Stimulated activated naive CD4-positive, alpha-beta T cell treated with Interleukin-2 at 50 U/mL for 16 hours (primary cell): ENCODE measurements around the gene SNRPB.
A peak's percentile ranks its signal among the peaks of the same experiment; 100 is the strongest.
"Not testable (repeated sequence)": the region's sequence is repeated elsewhere in the genome, so short reads cannot be mapped to it uniquely, and the experiment has no call there.

Source experiments
- DNase-seq: peaks from one replicate; lab custom pipeline; 2025; lab: John Stamatoyannopoulos, UW

SNRPB gene

GRCh38 chr20:2470423-2471193, at the start of gene SNRPB:
Gene SNRPB, minus strand, starts transcription at chr20:2470789. Its CDS starts 99 bp downstream, at chr20:2470690.
- peak; percentile 97 for DNase-seq

- DNase-seq: no peak
Observed at GRCh38 chr20:2519115-2519809, 48.7 kb upstream of the SNRPB start.

- no peak for DNase-seq
Observed at GRCh38 chr20:2518558-2518957, 48.0 kb upstream of the SNRPB start.

- no peak for DNase-seq
Observed at GRCh38 chr20:2518096-2518495, 47.5 kb upstream of the SNRPB start.

GRCh38 chr20:2516399-2516798, 45.8 kb upstream of the SNRPB start:
- no peak for DNase-seq

GRCh38 chr20:2515203-2515602, 44.6 kb upstream of the SNRPB start:
- no peak for DNase-seq

GRCh38 chr20:2509794-2510193, 39.2 kb upstream of the SNRPB start:
- DNase-seq: no peak

- no peak for DNase-seq
Observed at GRCh38 chr20:2509468-2509781, 38.8 kb upstream of the SNRPB start.

GRCh38 chr20:2508631-2509467, 38.3 kb upstream of the SNRPB start, which contains the start of gene ZNF343:
Gene ZNF343, minus strand, starts transcription at chr20:2508915. Its CDS starts 15,020 bp downstream, at chr20:2493895.
- DNase-seq: peak; percentile 75

- DNase-seq: no peak
Observed at GRCh38 chr20:2507875-2508630, 37.5 kb upstream of the SNRPB start.

- no peak for DNase-seq
Observed at GRCh38 chr20:2507464-2507863, 36.9 kb upstream of the SNRPB start.

- not testable (repeated sequence) for DNase-seq
Observed at GRCh38 chr20:2506426-2506825, 35.8 kb upstream of the SNRPB start.

- not testable (repeated sequence) for DNase-seq
Observed at GRCh38 chr20:2504803-2505202, 34.2 kb upstream of the SNRPB start.

GRCh38 chr20:2502808-2503384, 32.3 kb upstream of the SNRPB start:
- DNase-seq: not testable (repeated sequence)

GRCh38 chr20:2485661-2486060, 15.1 kb upstream of the SNRPB start:
- no peak for DNase-seq

GRCh38 chr20:2485080-2485479, 14.5 kb upstream of the SNRPB start:
- DNase-seq: no peak

GRCh38 chr20:2483504-2483903, 12.9 kb upstream of the SNRPB start:
- no peak for DNase-seq

GRCh38 chr20:2480381-2480780, 9.8 kb upstream of the SNRPB start:
- no peak for DNase-seq

GRCh38 chr20:2476742-2477615, 6.4 kb upstream of the SNRPB start:
- DNase-seq: no peak
